ENCODE measurements around the gene ANTXR1.

Gene ANTXR1

DNA sequence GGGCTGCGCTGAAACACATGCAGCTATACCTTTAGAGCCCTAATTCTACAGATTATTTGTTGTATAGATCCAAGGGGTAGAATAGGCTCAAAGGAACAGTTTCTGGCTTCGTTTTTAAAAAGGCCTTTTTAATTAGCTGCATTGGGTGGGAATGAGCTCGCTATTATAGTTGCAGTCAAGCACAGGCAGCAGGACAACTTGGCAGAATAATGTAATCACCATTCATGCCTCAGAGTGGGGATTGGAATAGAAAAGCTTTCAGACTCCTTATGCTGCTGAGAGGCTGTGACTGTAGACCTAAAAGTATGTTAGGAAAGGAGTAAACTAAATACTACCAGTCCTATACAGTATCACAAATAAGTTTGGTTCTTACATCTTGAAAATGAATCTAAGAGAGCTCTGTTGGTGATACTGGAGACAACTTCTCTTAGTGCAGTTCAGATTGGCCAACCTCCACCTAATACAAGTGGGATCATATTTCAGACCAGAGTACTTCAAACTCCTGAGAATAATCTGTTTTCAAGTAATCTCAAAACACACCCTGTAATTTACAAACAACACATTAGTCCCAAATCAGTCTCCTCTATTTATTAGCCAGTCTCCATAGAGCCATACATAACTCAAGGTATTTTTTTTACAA is 121.4 kb downstream of the ANTXR1 start:
- DNase-seq (ENCODE audit: low spot score) = no peak

- DNase-seq (ENCODE audit: low spot score) = peak; percentile 61
Observed at GRCh38 chr2:69138247-69138772, 125.3 kb downstream of the ANTXR1 start.

DNA sequence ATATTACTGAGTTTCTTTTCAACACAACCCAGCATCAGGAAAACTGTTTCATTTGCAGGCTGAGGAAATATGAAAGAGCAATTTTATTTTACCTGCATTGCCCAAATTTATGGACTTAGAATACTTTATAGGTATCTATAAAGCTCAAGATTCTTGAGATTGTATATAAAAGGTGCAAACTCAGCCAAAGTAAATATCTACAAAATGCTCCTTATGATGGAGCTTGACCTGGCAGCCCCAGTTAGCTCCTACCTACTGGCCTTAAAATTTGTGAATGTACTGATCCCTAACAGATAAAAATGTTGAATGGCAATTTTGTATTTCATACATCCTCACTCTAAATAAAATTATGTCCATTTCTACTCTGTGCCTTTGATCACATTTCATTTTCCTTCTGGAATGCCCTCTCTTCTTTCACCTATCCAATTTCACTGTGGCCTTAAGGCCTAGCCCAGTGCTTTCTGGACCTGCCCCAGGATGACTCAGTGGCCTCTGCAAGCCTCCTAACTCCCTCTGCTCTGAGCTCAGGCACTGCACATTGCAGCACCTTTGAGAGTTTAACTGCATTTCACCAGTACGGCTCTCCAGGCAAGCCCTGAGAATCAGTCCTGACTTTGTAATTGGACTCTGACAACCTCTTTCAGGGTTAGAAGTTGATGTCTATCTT is 125.9 kb downstream of the ANTXR1 start:
- DNase-seq (ENCODE audit: low spot score) = peak; percentile 59

DNA sequence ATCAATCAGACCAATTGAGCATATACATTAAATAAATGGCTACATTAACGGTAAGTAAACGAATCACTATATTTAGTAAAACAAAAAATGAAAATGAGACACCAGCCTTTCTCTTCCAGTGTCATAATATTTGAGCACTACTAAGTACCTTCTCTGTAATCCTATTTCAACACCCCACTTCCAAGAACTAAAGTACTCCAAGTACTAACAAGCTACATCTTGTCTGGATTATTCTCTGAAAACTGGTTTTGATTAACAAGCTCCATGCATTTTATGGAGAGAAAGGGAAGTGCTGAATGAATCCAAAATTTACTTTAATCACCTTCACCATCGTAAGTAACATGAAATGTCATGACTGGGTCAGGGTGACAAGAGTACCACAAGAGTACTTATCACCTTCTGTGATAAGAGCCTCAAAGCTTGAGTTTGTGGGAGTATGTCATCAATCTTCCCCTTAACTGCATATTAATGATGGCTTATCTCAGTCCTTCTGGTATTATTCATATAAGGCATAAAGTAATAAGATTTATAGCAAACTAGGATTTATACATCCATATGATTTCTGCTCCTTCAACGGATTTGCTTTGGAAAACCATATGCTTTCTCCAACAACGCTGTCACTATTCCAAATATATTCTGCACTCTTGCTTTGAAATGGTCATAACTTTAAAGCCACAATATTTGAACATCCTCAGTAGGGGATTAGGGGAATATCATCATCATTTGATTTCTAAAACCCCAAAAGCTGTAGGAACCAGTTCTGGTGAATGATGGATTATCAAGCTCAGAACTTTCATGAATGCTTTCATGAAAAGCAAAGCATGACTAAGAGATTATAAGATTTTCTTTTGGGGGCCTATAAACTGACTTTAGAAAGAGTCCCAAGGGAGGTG is 127.0 kb downstream of the ANTXR1 start:
- DNase-seq (ENCODE audit: low spot score) = no peak

GRCh38 chr2:69141061-69141460 is 128.1 kb downstream of the ANTXR1 start:
- no peak for DNase-seq (ENCODE audit: low spot score)

GRCh38 chr2:69143748-69144360 is 130.9 kb downstream of the ANTXR1 start:
- DNase-seq (ENCODE audit: low spot score) = no peak

- DNase-seq (ENCODE audit: low spot score) = no peak
Observed at GRCh38 chr2:69145204-69145603, 132.2 kb downstream of the ANTXR1 start.

GRCh38 chr2:69147841-69148533 is 135.0 kb downstream of the ANTXR1 start:
- DNase-seq (ENCODE audit: low spot score) = no peak

DNA sequence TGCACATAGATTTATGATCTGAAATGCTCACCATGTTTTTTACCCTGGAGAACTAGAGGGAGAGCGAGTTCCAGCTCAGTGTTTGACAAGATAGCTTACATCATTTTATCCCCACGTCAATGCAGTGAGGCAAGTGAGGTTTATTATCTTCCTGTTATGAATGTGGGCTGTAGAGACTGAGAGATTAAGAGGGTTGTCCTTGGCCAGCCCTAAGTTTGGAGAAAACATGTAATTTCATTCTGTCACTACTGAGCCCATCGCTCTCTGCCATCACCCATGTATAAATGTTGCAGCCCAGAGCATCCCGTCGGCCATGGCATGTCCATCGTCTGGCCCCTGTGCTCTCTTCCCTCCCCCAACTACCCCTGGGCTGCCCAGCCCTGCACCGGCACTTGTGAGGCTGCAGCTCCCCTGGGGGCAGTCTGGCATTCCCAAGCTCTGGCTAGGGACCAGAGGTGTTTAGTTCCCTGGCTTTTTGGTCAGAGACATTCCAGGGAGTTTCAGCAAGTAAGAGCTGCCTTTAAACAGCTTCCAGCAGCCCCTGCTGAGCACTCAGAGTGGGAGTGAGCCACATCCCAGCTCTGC is 136.7 kb downstream of the ANTXR1 start:
- no peak for DNase-seq (ENCODE audit: low spot score)

DNA sequence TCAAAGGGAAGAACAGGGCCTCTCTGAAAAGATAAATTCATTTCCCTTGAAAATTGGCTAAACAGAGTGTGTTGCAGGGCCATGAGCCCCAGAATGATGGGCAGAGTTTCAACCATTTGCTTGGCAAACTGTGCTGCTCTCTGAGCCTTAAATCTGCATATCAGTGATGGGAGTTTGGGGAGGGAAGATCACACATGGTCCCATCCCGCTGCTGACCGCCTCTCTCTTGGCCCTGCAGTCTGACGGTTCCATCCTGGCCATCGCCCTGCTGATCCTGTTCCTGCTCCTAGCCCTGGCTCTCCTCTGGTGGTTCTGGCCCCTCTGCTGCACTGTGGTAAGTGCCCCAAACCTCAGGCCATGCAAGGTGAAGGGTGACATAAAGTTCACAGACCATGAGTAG is 139.0 kb downstream of the ANTXR1 start:
- no peak for DNase-seq (ENCODE audit: low spot score)

GRCh38 chr2:69152847-69153583 is 140.0 kb downstream of the ANTXR1 start:
- no peak for DNase-seq (ENCODE audit: low spot score)

GRCh38 chr2:69154106-69154505 is 141.1 kb downstream of the ANTXR1 start:
- DNase-seq (ENCODE audit: low spot score) = no peak

GRCh38 chr2:69156624-69157023 is 143.6 kb downstream of the ANTXR1 start:
- DNase-seq (ENCODE audit: low spot score) = no peak

DNA sequence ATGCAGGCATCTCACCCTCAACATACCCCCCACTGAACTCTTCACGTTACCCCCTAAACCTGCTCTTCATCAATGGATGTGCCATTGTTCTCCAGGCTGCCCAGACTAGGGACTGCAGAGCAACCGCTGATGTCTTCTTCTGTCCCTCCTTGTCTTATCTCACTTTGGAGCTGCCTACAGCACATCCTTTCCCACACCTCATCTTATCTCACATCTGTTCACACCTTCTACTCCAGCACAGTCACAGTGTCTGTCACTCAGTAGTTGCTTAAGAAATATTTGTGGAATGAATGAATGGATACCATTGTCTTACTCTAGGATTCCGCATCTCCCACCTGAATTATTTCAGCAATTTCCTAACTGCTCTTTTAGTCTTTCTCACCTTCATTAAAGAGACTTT is 144.5 kb downstream of the ANTXR1 start:
- no peak for DNase-seq (ENCODE audit: low spot score)

DNA sequence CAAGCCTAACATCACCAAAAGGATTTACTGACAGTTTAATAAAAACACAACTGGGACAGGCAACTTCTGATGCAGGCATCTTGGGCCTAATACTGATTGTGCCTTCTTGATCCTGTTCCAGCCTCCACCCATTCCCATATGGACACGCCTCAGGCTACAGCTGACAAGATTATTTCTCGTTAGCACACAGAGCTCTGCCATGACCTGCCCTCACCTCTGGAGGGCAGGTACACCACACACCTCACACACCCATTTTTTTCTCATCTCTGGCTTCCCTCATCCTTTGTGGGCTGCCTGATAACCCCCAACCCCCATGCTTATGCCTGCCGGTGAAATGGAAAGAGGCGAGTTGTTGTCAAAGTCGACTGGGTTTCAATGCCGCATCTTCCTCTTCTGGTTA is 147.0 kb downstream of the ANTXR1 start:
- no peak for DNase-seq (ENCODE audit: low spot score)

DNA sequence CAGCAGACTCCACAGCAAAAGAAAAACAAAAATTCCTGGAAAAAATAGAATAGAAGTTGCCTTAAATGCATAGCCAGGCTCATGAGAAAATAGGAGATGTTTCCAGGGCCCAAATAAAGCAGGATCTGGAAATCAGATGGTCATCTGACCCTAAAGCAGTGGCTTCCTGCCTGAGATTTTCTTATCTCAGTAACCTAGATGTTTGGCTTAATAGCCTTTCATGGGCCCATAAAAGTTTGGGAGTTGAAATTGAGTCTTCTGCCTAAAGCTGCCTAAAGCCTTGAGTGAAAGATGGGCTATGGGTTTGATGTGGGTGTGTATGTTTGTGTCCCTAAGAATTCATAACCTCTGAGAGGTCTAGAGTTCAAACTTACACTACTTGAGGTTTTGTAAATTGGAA is 149.1 kb downstream of the ANTXR1 start:
- DNase-seq (ENCODE audit: low spot score) = no peak

- peak; percentile 60 for DNase-seq (ENCODE audit: low spot score)
Observed at GRCh38 chr2:69163109-69163508, 150.1 kb downstream of the ANTXR1 start.

- no peak for DNase-seq (ENCODE audit: low spot score)
Observed at GRCh38 chr2:69163556-69163955, 150.6 kb downstream of the ANTXR1 start.

- DNase-seq (ENCODE audit: low spot score) = peak; percentile 42
Observed at GRCh38 chr2:69164061-69164778, 151.2 kb downstream of the ANTXR1 start.
